HG02763 (cell line): ENCODE measurements around the gene SOWAHA.

ENCODE experiments used
- ATAC-seq: cut with Tn5 transposase; IDR thresholded peaks from one replicate; pipeline ENCODE4 v1.9.1; 2021; ENCODE audit warnings: mild to moderate bottlenecking, moderate library complexity; ENCODE audit not compliant: unreplicated experiment

Gene SOWAHA

DNA sequence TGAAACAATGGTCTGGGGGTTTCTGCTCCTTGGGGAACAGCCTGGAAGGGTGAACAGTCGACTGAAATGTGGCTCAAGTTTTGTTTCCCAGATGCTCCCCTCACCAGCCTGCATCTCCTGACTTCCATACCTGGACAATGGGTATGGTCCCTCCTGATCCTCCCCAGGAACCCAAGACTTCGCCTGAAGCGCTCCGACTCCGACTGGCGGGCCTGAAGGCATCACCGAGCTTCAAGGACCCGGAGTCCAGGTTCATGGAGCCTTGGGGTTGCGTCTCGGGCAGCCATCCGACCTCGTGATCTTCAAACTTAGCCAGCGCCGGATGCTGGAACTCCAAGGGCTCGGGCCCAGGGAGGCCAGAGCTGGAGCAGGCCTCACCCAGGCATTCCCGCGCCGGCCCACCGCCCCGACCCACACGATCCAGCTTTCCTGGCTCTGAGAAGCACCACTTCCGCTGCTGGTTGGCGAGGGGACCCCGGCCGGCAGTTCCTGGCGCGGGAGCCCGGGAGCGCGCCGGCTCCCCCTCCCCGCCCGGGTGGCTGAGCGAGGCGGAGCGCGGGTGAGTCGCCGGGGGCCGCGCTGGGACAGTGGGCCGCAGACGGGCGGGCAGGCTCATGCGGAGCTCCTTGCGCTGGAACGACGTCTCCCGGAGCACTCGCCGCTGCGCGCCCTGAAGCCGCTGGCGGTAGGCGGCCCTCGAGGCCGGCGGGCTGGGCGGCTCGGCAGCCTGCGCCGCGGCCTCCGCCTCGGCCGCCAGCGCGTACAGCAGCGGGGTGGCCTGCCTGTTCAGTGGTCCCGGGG, 12.1 kb downstream of the SOWAHA start:
- no peak for ATAC-seq

DNA sequence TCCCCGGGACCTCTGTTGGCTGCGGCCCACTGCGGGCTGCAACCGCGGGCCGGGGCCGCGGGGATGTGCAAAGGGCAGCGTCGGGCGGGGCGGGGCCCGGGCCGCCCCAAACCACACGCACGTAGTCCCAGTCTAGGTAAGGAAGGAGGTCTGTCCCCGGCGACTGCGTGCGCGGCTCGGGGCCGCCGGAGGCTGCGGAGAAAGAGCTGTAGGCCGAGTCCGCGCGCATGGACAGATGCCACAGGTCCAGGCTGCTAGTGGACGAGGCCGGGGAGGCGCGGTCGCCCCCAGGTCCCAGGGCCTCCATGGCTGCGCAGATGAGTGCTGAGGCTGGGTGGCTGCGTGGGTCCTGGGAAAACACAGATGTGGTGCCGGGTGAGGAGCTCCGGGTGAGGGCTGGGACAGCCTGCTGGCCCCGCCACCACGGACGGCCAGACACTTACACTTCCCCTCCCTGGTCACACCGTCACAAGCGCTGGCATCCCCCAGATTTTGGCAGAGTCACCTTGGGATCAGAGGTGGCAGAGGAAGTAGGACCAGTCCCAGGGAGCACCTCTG, 12.8 kb downstream of the SOWAHA start:
- no peak for ATAC-seq

DNA sequence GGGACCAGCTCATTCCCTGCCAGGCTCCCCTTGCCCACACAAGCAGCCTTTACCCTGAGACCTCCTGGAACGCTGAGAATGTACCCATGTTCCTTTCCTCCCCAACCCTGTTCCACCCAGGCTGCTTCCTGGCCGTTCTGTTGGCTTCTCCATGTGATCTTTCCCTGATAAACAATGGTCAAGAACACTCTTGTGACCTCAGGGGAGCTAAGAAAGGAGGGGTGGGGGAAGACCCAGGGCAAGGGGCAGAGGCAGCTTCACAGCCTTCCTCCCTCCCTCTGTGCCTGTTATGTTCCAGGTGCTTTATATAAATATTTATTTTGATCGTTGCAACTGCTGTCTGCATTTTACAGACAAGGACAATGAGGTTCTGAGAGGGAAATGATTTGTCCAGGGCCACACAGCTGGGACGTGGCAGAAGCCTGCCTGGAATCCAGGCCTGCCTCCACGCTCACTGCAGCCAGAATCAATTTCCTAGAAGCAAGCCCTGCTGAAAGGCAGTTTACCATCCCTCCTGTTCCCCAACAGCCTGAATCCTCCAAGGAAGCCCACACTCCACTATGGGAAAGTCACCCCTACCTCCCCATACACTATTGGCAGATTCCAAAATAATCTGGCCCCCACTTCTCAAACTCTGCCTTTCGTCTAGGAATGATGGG, 13.5 kb downstream of the SOWAHA start:
- ATAC-seq, result no peak

DNA sequence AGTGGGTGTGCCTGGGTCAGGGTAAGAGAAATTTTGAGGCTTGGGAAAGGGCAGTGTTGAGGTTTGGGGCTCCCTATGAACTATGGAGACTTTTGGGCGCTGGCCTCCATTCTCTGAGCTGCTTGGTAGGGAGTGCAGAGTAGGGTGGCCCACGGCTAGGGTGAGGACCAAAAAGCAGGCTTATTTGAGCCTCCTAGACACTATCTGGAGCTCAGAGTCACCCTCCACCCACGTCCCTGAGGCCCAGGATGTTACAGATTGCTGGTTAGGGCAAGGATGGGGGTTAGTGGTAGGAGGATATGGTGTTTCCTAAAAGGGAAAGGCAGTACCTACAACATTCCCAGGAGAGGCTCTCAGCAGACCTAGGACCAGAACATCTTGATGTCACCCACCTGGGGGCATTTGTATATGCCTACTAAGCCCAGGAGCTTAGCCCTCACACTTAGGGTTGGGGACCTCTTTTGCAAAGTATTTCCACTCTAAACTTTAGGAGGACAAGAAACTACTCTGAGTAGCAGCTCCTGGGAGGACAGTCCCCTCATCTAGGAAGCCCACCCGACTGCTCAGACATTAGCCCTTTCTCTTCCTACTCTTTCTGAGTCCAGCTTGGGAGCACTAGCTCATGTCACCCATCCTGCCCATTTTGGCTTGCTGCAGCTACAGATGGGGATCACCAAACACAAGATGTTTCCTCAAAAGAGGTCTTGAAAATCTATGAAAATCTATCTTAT, 15.0 kb downstream of the SOWAHA start:
- no peak for ATAC-seq

DNA sequence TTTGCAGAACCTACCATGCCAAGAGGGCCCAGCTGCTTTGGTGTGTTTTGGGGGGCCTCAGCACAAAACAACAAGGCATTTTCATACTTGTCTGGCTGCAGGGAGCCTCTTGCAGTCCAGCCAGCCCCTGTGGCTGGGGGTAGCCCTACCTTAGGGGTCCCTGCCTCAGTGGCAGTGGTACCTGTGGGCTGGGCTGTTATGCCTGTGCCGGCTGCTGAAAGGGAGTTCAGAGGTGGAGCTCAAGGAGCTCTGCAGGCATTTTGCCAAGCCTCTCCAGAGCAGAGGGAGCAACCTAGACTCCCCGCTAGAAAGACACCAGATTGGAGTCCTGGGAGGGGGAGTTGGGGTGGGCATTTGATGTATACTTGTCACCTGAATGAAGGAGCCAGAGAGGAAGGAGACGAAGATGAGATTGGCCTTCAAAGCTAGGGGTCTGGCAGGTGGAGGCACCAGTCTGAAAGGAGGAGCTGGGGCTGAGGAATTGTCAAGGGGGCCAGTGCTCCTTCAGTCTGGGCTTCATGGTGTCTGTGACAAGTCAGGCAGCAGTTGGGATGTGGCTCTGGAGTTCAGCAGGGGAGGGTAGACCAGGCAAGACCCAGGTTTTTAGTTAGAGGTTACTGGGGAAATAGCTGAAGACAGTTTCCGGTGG, 15.9 kb downstream of the SOWAHA start:
- ATAC-seq, result no peak

DNA sequence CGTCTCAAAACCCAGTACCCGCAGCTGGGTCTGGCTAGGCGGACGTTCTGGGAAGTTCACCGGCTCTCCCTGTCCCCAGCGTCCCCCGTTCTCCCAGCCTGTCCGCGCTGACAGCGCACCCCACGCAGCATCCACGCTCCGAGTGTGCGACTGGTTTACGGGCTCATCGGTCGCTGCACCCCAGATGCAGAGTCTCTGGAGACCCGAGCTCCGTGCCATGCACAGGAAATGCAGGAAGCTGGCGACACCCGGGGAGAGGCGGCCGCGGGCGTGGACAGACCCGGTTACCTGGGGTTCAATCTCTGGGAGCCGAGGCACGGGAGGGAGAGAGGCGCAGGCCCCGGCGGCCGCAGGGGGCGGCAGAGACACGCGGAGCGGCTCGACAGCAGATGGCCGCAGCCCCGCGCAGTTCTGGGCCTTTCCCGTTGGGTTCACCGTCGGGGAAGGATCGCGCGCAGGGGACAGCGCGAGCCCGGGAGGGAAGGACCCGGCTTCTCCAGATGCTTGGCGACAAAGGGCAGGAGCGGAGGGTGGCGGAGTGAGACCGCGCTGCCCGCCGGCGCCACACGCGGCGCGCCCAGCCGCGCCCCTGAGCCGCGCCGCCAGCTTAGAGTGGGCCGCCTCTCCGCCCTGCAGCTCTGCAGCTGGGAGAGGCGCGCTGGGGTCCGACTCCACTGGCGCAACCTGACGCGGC, 16.8 kb downstream of the SOWAHA start:
- peak; percentile 69 for ATAC-seq

DNA sequence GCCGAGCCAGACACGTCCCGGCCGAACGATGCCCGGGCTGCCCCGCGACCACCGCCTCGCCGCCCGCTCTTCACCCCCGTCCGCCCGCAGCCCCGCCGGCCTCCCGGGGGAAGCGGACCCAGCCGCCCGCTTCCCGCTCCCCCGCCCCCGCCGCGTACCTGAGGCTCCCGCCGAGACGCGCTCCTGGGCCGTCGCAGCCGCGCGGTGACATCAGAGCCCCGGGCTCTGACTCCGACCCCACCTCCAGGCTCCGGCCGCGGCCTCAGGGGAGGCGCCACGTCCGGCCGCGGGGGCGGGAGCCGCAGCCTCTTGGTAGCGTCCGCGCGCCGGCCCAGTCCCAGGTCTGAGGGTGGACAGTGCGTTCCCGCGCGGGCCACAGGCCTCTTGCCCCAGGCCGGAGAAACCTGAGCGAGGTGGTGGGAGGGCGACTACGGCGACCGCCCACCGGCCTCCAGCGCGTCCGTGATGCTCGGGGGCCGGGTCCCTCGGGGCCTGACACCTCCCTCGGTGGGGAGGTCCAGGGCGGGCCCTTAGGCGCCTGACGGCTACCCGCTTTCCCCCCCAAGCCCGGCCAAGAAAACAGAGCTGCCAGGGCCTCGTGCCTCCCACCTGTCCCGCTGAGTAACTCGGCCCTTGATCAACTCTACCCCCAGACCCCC, 17.5 kb downstream of the SOWAHA start, which contains the start of gene SHROOM1:
Gene SHROOM1 (minus strand): TSS at position 212 of the 659 bp plus-strand sequence. CDS start 4,507 bp downstream, outside the sequence.
- peak; percentile 67 for ATAC-seq

DNA sequence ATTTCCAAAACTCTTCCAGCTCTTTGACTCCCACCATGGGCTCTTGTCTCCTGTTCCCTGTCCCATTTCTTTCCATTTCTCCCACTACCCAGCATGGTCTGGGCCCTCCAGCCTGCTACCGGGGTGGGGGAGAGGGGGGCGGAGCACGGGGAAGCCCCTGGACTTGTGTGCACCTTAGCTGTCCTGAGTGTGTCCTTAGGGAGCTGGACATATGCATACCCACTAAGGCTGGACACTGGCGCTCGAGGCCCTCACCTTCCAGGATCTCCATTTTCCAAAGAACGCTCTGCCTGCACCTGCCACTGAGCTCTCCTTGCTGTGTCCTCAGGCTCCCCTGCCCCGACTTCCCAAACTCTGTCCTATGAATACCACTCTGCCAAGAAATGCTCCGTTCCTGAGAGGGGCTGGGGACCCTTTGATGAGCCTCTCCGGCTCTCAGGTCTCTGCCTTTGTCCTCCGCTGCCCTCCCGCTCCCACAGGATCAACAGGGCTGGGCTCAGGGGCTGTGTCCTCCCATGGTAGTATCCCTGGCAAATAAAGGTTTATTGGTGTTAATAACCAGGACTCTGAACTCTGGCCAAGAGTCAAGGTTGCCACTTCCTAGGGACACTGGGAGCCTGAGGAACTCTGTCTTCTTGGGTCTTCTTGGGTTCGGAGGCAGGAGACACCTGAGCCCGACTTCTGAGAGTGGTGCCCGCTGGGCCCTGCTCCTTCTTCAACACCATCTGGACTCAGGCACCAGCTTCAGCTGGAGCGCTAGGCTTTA, 18.2 kb downstream of the SOWAHA start:
- ATAC-seq, result no peak

DNA sequence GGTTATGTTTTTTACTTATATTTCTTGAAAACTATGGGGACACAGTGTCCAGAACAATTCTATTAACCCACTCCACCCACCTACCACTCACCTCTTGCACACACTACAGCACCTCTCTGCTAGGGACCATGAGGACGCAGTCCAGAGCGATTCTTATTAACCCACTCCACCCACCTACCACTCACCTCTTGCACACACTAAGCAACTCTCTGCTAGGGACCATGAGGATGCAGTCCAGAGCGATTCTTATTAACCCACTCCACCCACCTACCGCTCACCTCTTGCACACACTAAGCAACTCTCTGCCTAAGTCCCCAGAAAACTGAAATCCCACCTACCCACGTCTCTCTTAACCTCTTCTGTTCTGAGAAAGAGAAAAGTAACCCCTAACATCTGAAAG, 19.5 kb downstream of the SOWAHA start:
- ATAC-seq, result no peak

DNA sequence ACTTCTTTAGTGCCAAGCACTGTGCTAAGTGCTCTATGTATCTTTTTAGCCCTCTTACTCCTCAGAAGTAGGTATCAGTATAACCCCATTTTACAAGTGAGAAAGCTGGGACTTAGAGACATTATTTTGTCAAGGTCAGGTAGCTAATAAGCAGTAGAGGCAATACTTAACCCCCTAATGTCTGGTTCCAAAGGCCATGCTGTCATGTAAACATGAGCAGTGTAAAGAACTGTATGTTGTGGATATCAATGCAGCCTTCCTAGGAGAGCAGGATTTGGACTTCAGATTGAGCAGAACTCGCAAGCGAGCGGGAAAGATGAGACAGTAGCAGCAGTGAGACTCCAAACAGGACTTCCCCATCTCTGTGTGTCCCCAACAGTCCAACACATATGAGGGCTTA, 21.0 kb downstream of the SOWAHA start:
- no peak for ATAC-seq

DNA sequence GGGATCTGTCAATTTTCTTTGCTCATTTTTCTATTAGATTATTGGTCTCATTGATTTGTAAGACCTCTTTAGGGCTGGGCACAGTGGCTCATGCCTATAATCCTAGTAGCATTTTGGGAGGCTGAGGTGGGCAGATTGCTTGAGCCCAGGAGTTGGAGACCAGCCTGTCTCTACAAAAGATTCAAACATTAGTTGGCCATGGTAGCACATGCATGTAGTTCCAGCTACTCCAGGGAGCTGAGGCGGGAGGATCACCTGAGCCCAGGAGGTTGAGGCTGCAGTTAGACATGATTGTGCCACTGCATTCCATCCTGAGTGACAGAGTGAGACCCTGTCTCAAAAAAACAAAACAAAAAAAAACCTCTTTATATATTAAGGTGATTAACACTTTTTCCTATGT, 23.8 kb downstream of the SOWAHA start:
- no peak for ATAC-seq

DNA sequence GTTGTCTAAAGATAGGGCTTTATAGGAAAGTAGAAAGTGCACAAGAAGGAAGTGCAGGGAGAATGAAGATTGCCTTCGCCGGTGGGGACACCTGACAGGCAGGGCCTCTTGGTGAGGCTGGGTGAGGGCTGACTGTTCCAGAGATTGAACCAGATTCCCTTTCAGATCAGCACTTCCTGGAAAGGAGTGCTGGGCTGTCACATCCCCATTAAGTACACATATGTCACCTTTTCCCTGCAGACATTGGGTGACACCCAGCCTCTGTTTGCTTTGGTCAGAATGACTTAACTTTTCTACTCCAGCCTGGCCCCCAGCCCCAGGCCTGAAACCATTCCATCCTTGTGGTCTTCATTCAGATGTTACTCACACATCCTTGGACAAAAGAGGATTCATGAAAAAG, 24.8 kb downstream of the SOWAHA start:
- no peak for ATAC-seq

DNA sequence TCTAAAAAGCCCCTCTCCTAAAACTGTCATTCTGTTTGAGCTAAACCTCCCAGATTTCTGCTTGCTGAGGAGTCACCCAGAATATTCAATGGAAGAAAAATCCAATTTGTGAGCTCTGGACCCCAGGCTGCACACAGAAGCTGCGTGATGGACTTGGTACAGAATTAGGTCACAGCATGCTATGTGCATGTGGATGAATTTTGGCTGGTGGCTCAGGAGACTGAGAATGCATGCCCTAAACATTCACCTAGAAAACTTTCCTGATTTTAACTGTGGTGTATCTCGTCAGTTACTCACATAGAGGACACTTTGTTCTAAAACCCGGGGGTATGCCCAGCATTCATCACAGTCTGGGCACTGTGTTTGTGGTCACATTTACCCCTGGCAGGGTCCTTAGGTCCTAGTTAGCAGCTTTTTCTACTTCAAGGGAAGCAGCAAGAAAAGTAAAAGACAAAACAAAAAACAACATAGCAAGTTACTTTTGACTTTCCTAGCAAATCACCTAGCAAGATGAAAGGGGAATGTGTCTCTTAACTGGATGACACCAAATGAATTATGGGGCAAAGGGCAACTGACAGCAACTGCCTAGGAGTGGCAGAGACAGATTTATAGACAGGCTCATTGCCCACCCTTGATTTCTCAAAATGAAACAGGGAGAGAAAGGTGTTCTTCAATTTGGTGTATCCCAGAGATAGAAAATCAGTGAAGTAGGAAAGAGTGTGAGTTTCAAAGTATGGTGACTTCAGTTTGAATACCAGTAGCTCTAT, 25.6 kb downstream of the SOWAHA start:
- ATAC-seq, result no peak

DNA sequence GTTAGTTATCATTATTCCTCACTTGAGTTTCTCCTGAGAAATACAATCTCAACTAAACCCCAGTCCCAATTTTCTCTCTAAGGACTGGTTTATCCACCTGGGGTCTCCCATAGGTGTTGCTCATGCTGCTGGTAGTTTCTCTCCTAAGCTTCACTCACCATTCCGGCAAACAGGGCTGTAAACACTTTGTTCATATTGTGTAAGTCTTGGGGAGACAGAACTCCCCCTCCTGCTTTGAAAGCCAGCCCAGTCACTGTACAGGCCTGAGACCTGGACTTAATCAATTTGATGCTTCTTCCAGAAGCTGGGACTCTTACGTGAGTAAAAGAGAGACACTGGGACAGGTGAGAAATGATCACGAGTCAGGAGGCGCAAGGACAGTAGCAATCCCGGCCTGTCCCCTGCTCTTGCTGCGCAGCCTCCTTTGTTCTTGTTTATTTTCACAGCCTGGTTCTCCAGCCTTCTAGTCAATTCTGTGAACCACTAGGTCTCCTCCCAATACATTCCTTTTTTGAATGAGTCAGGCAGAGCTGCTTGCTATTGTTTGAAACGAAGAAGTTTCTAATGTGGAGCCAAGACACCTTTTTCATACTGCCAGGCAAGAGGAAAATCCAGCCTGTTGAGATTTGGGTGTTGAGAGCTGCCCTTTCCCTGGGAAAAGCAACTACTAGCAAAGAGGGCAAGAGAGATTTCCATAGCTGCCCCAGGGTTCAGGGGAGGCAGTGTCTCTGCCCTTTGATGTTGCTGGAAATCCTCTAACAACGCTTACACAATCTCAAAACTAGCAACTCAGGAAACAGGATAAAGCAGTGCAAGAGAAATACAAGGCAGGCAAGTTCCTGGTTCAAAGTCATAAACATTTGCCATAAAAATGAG, 26.6 kb downstream of the SOWAHA start:
- no peak for ATAC-seq

DNA sequence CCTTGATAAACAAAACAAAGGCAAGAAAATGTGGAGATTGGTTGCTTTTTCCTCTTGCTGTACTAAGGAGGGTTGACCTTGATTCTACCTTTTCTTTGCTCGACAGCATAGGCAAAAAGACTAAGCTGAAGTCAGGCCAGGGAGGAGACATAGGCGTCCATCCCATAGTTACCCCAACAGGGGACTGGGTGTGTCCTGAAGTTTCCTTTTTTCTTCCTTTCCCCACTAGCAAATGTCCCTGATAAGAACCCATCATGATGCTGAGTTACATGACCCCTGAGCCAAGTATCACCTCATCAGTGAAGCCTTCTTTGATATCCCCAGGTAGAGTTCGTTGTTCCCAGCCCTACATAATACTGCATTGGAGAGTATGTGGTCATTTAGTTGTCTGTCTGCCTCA, 27.2 kb downstream of the SOWAHA start:
- no peak for ATAC-seq

DNA sequence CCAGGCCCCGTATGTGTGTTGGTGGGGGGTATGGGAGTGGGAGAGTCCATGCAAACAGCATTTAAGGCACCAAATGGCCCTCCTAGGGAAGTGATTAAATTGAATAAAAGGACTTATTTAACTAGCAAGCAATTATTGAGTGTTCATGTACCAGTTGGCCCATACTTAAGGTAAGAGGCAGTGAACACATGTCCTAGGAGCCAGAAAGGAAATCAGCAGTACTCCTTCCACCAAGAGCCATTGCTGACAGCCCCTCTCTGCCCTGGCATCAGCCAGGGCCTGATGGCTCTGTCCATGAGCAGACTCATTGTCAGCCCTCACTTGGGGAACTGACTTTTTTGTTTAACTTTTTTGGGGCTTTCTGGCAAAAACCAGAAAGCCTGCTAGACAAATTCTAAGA, 27.8 kb downstream of the SOWAHA start:
- no peak for ATAC-seq

DNA sequence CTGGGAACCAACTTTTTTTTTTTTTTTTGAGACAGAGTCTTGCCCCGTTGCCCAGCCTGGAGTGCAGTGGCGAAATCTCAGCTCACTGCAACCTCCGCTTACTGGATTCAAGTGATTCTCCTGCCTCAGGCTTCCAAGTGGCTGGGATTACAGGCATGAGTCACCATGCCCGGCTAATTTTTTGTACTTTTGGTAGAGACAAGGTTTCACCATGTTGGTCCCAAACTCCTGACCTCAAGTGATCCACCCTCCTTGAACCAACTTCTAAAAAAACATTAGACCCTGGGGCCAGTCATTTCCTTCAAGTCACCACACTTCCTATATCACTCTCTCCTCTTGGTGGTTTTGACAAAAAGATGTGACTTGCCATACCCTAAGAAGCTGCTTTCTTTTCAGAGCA, 28.2 kb downstream of the SOWAHA start:
- no peak for ATAC-seq
